HG02588 (cell line): ENCODE data around the gene TST.

Experiments
- ATAC-seq: cut with Tn5 transposase; IDR thresholded peaks from one replicate; pipeline ENCODE4 v1.9.1; 2021; ENCODE audit warnings: mild to moderate bottlenecking, moderate library complexity; ENCODE audit not compliant: unreplicated experiment

Gene TST

GRCh38 chr22:37054056-37054395 lies 34.8 kb upstream of the TST start:
- no peak for ATAC-seq

- no peak for ATAC-seq
Observed at GRCh38 chr22:37053310-37054055, 34.2 kb upstream of the TST start.

- ATAC-seq: no peak
Observed at GRCh38 chr22:37052386-37053309, 33.4 kb upstream of the TST start.

- peak; percentile 71 for ATAC-seq
Observed at GRCh38 chr22:37051391-37052385, 32.4 kb upstream of the TST start, which contains the start of gene KCTD17. Gene KCTD17, plus strand, starts transcription at chr22:37051742. Its CDS starts 19 bp downstream, at chr22:37051761.

GRCh38 chr22:37050913-37051312 lies 31.7 kb upstream of the TST start:
- ATAC-seq: no peak

GRCh38 chr22:37049224-37049623 lies 30.0 kb upstream of the TST start:
- no peak for ATAC-seq

GRCh38 chr22:37048133-37048532 lies 28.9 kb upstream of the TST start:
- ATAC-seq: no peak

GRCh38 chr22:37047006-37047405 lies 27.8 kb upstream of the TST start:
- ATAC-seq: no peak

- no peak for ATAC-seq
Observed at GRCh38 chr22:37046589-37046988, 27.3 kb upstream of the TST start.

- ATAC-seq: no peak
Observed at GRCh38 chr22:37045958-37046357, 26.7 kb upstream of the TST start.

GRCh38 chr22:37044634-37045625 lies 25.7 kb upstream of the TST start:
- ATAC-seq: no peak

GRCh38 chr22:37043828-37044538 lies 24.7 kb upstream of the TST start:
- no peak for ATAC-seq

- no peak for ATAC-seq
Observed at GRCh38 chr22:37043209-37043827, 24.1 kb upstream of the TST start.

GRCh38 chr22:37039466-37039865 lies 20.2 kb upstream of the TST start:
- no peak for ATAC-seq

GRCh38 chr22:37037669-37038068 lies 18.4 kb upstream of the TST start:
- ATAC-seq: no peak

- no peak for ATAC-seq
Observed at GRCh38 chr22:37036655-37037377, 17.6 kb upstream of the TST start.

GRCh38 chr22:37033605-37034430 lies 14.6 kb upstream of the TST start:
- ATAC-seq: no peak
